HepG2 (cell line): ENCODE results near the gene RPS19. TPM values are rescaled to one million over a fixed set of nuclear protein-coding genes. Genes with fewer than 3 reads are reported as not detected.

Experiments used
- ATAC-seq: fragments of 200-7000 bp; cut with Tn5 transposase; 3 replicates; pipeline ENCODE4 v1.9.1; 2020; ENCODE audit warnings: mild to moderate bottlenecking, moderate library complexity
- BruUV-seq: library from RNA; stranded (reverse); fragments of 400-500 nt; replicated peaks from 2 replicates; lab custom pipeline; 2021; lab: Mats Ljungman, UMichigan
- CTCF ChIA-PET: fragments of 300-600 bp; formaldehyde crosslinking; extraction: SDS; loops from one replicate; lab custom pipeline; 2021; ENCODE audit warnings: low total read pairs, inconsistent platforms, low intra/inter-chr PET ratio; lab: Yijun Ruan, JAX
- POLR2A ChIA-PET: fragments of 350-600 bp; sonication (Branson Sonifier 250); formaldehyde crosslinking; loops from one replicate; lab custom pipeline; 2020; ENCODE audit warnings: antibody characterized with exemption, inconsistent platforms; lab: Yijun Ruan, JAX
- DNase-seq: peaks from one replicate; pipeline ENCODE4 v3.0.0-alpha.2; 2015; ENCODE audit warnings: low spot score
- FAIRE-seq: peaks from 3 replicates; lab custom pipeline; 2011; peaks lifted over from hg19 to GRCh38; lab: Jason Lieb, UNC
- H2AFZ ChIP-seq: one replicate; pipeline ENCODE4 v1.6.1; 2011; ENCODE audit warnings: low read length, inconsistent platforms
- H3K27ac ChIP-seq: fragments of 300-600 bp; 3 replicates; pipeline ENCODE4 v1.8.0; 2011; ENCODE audit warnings: mixed run types, mild to moderate bottlenecking, mixed read lengths, low read length, inconsistent platforms; ENCODE audit not compliant: insufficient read depth; ENCODE audit errors: extremely low read length
- H3K27me3 ChIP-seq, 2 experiments: fragments of 200-600 bp in 1 of 2; 2 replicates in 1 of 2; 3 replicates in 1 of 2; pipeline versions ENCODE4 v1.6.0 to v1.8.0; 2011; ENCODE audit warnings: low read length in 2 of 2, mild to moderate bottlenecking in 2 of 2, moderate library complexity in 2 of 2, inconsistent platforms in 1 of 2; ENCODE audit not compliant: insufficient read depth in 2 of 2, control insufficient read depth in 1 of 2
- H3K36me3 ChIP-seq, 2 experiments: fragments of 200-600 bp in 1 of 2; replicated peaks in 1 of 2; 2 replicates in 1 of 2; 3 replicates in 1 of 2; pipeline versions ENCODE4 v1.5.1 to v1.8.0; 2011; ENCODE audit warnings: low read length in 2 of 2, inconsistent platforms in 1 of 2; ENCODE audit not compliant: insufficient read depth in 2 of 2, control insufficient read depth in 1 of 2
- H3K4me1 ChIP-seq: 2 replicates; pipeline ENCODE4 v1.5.1; 2012; ENCODE audit warnings: low read length, inconsistent platforms; ENCODE audit not compliant: insufficient read depth
- H3K4me2 ChIP-seq: 2 replicates; pipeline ENCODE4 v1.6.0; 2011; ENCODE audit warnings: low read depth, low read length, inconsistent platforms
- H3K4me3 ChIP-seq, 3 experiments: fragments of 200-600 bp in 1 of 3; sonication (generic), shearing (Covaris generic) in 1 of 3; replicated peaks in 1 of 3; 2 replicates each; pipeline ENCODE4 v1.5.1; 2011 to 2016; ENCODE audit warnings: low read length in 3 of 3, inconsistent platforms in 2 of 3, low read depth in 2 of 3, mild to moderate bottlenecking in 2 of 3, control low read depth in 1 of 3, mixed read lengths in 1 of 3; ENCODE audit not compliant: insufficient read depth in 1 of 3
- H3K79me2 ChIP-seq: one replicate; pipeline ENCODE4 v1.6.1; 2011; ENCODE audit warnings: low read length, inconsistent platforms; ENCODE audit not compliant: insufficient read depth
- H3K9ac ChIP-seq: 2 replicates; pipeline ENCODE4 v1.6.0; 2011; ENCODE audit warnings: mild to moderate bottlenecking, low read depth, low read length, inconsistent platforms; ENCODE audit not compliant: insufficient read depth
- H3K9me3 ChIP-seq: 2 replicates; pipeline ENCODE4 v1.5.1; 2012; ENCODE audit warnings: mild to moderate bottlenecking, low read length
- H4K20me1 ChIP-seq: 2 replicates; pipeline ENCODE4 v1.6.0; 2011; ENCODE audit warnings: inconsistent platforms, mild to moderate bottlenecking, low read length, moderate library complexity; ENCODE audit not compliant: insufficient read depth
- CENPX ChIP-seq: sonication (generic); formaldehyde crosslinking; IDR thresholded peaks from 2 replicates; pipeline ENCODE4 v1.9.0; 2021; ENCODE audit warnings: mild to moderate bottlenecking, missing genetic modification reagents, moderate library complexity
- E2F1 ChIP-seq: sonication (generic); formaldehyde crosslinking; IDR thresholded peaks from 2 replicates; pipeline ENCODE4 v1.5.0; 2020; ENCODE audit warnings: missing genetic modification reagents
- FOXK1 ChIP-seq: sonication (generic); formaldehyde crosslinking; IDR thresholded peaks from 2 replicates; pipeline ENCODE4 v1.4.0; 2020; ENCODE audit warnings: low read depth, missing genetic modification reagents, borderline replicate concordance
- GATAD2A ChIP-seq: IDR thresholded peaks from 2 replicates; pipeline ENCODE4 v1.6.1; 2016
- HHEX ChIP-seq: IDR thresholded peaks from 2 replicates; pipeline ENCODE4 v1.6.1; 2016; ENCODE audit warnings: control low read depth
- HNF1B ChIP-seq: sonication (generic); formaldehyde crosslinking; IDR thresholded peaks from 2 replicates; pipeline ENCODE4 v1.5.1; 2020; ENCODE audit warnings: mild to moderate bottlenecking, moderate library complexity, missing genetic modification reagents
- HOXA7 ChIP-seq: sonication (generic); formaldehyde crosslinking; IDR thresholded peaks from 2 replicates; pipeline ENCODE4 v1.8.1; 2022; ENCODE audit warnings: mild to moderate bottlenecking, missing genetic modification reagents, moderate library complexity
- KAT2B ChIP-seq: fragments of 150-350 bp; IDR thresholded peaks from 2 replicates; pipeline ENCODE4 v1.6.1; 2014; ENCODE audit warnings: low read depth, low read length, borderline replicate concordance
- KLF11 ChIP-seq: IDR thresholded peaks from 2 replicates; pipeline ENCODE4 v1.6.1; 2016; ENCODE audit warnings: missing compliant biosample characterization
- PTBP1 ChIP-seq: fragments of 200-400 bp; formaldehyde crosslinking; IDR thresholded peaks from 2 replicates; pipeline ENCODE4 v1.6.1; 2018; ENCODE audit warnings: low read length, low read depth; ENCODE audit not compliant: poor library complexity, severe bottlenecking
- REPIN1 ChIP-seq: sonication (generic); formaldehyde crosslinking; IDR thresholded peaks from 2 replicates; pipeline ENCODE4 v1.8.0; 2022; ENCODE audit warnings: missing genetic modification reagents, low read depth, mild to moderate bottlenecking, borderline replicate concordance
- RFX3 ChIP-seq: IDR thresholded peaks from 2 replicates; pipeline ENCODE4 v1.6.1; 2016; ENCODE audit warnings: missing biosample characterization, missing genetic modification reagents
- ZNF18 ChIP-seq: sonication (generic); formaldehyde crosslinking; IDR thresholded peaks from 2 replicates; pipeline ENCODE4 v1.8.0; 2022; ENCODE audit warnings: mild to moderate bottlenecking, missing genetic modification reagents; ENCODE audit not compliant: insufficient replicate concordance
- ZNF251 ChIP-seq: sonication (generic); formaldehyde crosslinking; IDR thresholded peaks from 2 replicates; pipeline ENCODE4 v1.9.0; 2021; ENCODE audit warnings: mild to moderate bottlenecking, missing genetic modification reagents
- ZNF256 ChIP-seq: sonication (generic); formaldehyde crosslinking; conservative IDR thresholded peaks from 2 replicates; pipeline ENCODE4 v1.4.0; 2020; ENCODE audit warnings: missing genetic modification reagents
- ZNF432 ChIP-seq: sonication (generic); formaldehyde crosslinking; IDR thresholded peaks from 2 replicates; pipeline ENCODE4 v1.5.0; 2020; ENCODE audit warnings: missing genetic modification reagents, mild to moderate bottlenecking, borderline replicate concordance
- ZNF670 ChIP-seq: sonication (generic); formaldehyde crosslinking; IDR thresholded peaks from 2 replicates; pipeline ENCODE4 v1.8.0; 2022; ENCODE audit warnings: mild to moderate bottlenecking, missing genetic modification reagents, borderline replicate concordance
- ZNF782 ChIP-seq: sonication (generic); formaldehyde crosslinking; IDR thresholded peaks from 2 replicates; pipeline ENCODE4 v1.4.0; 2020; ENCODE audit warnings: missing genetic modification reagents, mild to moderate bottlenecking, borderline replicate concordance
- WGBS: methylation state at CpG from one replicate; pipeline ENCODE4 v1.1.6; 2017; ENCODE audit warnings: low lambda C conversion rate; 5-methylcytosine and 5-hydroxymethylcytosine counted together
- in situ Hi-C: cut with HindIII; loops from 2 replicates; pipeline ENCODE4 v1.10.0; 2017; ENCODE audit warnings: low pct_unique_long_range_greater_than_20kb; ENCODE audit not compliant: extremely low pct_ligation_motif_present
- intact Hi-C: fragments of 100-400 bp; cut with micrococcal nuclease; formaldehyde crosslinking; loops from one replicate; pipeline ENCODE4 v1.10.0; 2022; ENCODE audit not compliant: unreplicated experiment
- polyA plus RNA-seq, 8 experiments: library from polyadenylated mRNA; depleted of rRNA in 3 of 8; stranded (reverse) in 7 of 8; unstranded in 1 of 8; fragments of >200 nt; fragmentation: Illumina TruSeq in 4 of 8; extraction: Trizol in 4 of 8; gene quantifications; 2 replicates each; pipeline versions ENCODE4 v1.2.1 to v1.2.3, GENCODE V29; 2011 to 2016; ENCODE audit warnings: low read depth in 4 of 8, missing spikeins in 1 of 8, mixed read lengths in 1 of 8; ENCODE audit not compliant: insufficient read depth in 1 of 8
- total RNA-seq, 5 experiments: library from RNA; depleted of rRNA; stranded (reverse); fragments of >200 nt; fragmentation: Illumina TruSeq; extraction: Trizol; gene quantifications; 2 replicates each; pipeline ENCODE4 v1.2.3, GENCODE V29; 2016; ENCODE audit warnings: low read depth in 1 of 5

RPS19 gene
- total and polyA plus RNA-seq, 2 of the 13 experiments (the other 11 are each of a cell fraction or from before 2014, with no cell fraction given): 1,983 to 4,758 TPM

GRCh38 chr19:41868989-41869300 lies 8.9 kb downstream of the RPS19 start:
- Histone ChIP-seq H3K4me3 (no peak overlapping the region), H3K9me3 (no peaks in the 10 kb centered on the region), H3K27ac (no peak overlapping the region), H3K36me3 (peaks cover 28 to 69% of the 10 kb centered on the region in 2 experiments), H3K4me1 (peaks cover 61% of the 10 kb centered on the region), H3K4me2 (no peak overlapping the region), H3K9ac (no peak overlapping the region), H3K27me3 (no peaks in the 10 kb centered on the region), H4K20me1 (peaks cover 82% of the 10 kb centered on the region), H3K79me2 (peaks cover 31% of the 10 kb centered on the region), H2AFZ (no peak overlapping the region)
- no peak for FAIRE-seq
- DNase-seq: no peak
- no peak for ATAC-seq
- no peak for TF ChIP-seq FOXK1 (CRISPR knock-in tag)
- TF ChIP-seq HHEX (CRISPR knock-in tag): no peak
- TF ChIP-seq RFX3: no peak
- no peak for TF ChIP-seq KAT2B
- no peak for TF ChIP-seq REPIN1 (CRISPR knock-in tag)
- TF ChIP-seq ZNF782 (CRISPR knock-in tag): no peak
- no peak for TF ChIP-seq E2F1 (CRISPR knock-in tag)
- TF ChIP-seq ZNF432 (CRISPR knock-in tag): no peak
- no peak for TF ChIP-seq HNF1B (CRISPR knock-in tag)
- no peak for TF ChIP-seq HOXA7 (CRISPR knock-in tag)
- no peak for TF ChIP-seq KLF11
- TF ChIP-seq ZNF256 (CRISPR knock-in tag): no peak
- TF ChIP-seq PTBP1: no peak
- TF ChIP-seq CENPX (CRISPR knock-in tag): no peak
- no peak for TF ChIP-seq GATAD2A (CRISPR knock-in tag)
- TF ChIP-seq ZNF670 (CRISPR knock-in tag): no peak
- no peak for TF ChIP-seq ZNF251 (CRISPR knock-in tag)
- no peak for TF ChIP-seq ZNF18 (CRISPR knock-in tag)
- no TSS peak for BruUV-seq
- ChIA-PET POLR2A (interaction anchor here (6.9 kb wide), 1 partner anchor 9 kb away, joined by 72 read pairs; the partner anchor contains the start of gene RPS19), CTCF (no interaction called here)
- 93% methylated on average over 12 of the region's 12 CpGs for WGBS
- in situ Hi-C loops: no loop called here
- intact Hi-C loops: no loop called here
